Kasumi-1 (cell line): ENCODE results near the gene NFASC.

Experiments used
- DNase-seq, 2 experiments: peaks; one replicate each; lab custom pipeline; 2025; lab: John Stamatoyannopoulos, UW

NFASC gene

DNA sequence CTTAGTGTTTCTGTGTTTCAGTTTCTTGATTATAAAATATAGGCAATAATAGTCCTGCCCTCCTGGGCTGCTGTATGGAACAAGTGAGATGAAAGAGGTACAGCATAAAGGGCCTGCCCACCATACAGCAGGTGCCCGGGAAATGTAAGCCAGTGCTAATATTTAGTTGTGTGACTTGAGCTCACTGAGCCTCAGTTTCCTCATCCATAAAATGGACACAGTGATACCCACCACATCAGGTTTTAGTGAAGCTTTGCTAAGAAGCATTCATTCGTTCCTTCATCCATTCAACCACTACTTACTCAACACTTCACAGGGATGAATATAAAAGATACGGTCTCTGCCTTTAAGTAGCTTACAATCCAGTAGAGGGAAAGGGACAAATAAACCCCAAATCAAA lies 192.2 kb downstream of the NFASC start:
- no peak for DNase-seq

DNA sequence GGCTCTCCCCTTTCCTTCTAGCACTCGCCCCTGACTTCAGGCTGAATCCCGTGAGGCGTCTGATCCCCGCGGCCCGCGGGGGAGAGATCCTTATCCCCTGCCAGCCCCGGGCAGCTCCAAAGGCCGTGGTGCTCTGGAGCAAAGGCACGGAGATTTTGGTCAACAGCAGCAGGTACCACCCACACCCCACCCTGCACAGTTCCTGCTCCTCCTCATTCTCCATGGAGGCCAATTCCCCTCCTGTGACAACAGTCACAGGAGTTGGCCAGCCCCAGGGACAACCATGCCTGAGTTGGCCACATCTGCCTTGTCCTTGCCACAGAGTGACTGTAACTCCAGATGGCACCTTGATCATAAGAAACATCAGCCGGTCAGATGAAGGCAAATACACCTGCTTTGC lies 193.6 kb downstream of the NFASC start:
- DNase-seq, result no peak

DNA sequence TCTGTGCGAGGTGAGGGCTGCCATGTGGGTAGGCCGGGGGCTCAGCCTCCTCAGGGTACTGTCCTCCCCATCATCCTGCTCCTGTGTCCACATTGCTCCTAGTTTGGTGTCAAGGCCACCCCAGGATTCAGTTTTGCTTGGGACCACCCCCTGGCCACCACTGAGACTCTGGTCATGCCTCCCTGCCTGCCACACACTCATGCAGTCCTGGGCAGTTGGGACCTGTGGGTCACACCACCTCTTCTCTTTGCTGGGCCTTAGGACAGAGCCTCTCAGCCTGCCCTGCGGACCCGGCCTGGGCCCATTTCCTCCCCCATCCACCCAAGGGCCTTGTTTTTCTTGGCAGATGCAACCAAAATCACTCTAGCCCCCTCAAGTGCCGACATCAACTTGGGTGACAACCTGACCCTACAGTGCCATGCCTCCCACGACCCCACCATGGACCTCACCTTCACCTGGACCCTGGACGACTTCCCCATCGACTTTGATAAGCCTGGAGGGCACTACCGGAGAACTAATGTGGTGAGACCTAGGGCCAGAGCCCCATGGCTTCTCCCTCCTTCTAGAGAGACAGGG lies 194.2 kb downstream of the NFASC start:
- no peak for DNase-seq

DNA sequence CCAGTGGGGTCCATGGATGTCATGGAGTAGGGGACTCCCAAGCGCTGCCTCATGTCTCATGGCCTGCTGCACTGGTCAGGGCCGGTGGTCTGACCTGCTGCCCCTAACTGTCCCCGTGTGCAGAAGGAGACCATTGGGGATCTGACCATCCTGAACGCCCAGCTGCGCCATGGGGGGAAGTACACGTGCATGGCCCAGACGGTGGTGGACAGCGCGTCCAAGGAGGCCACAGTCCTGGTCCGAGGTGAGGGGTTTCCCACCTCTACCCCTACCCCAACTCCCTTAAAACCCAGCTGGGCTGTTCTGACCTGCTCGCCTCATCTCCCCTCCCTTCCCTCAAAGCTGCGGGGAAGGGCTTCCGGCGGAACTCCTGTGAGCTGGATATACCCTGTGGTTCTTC lies 195.0 kb downstream of the NFASC start:
- DNase-seq, result no peak

DNA sequence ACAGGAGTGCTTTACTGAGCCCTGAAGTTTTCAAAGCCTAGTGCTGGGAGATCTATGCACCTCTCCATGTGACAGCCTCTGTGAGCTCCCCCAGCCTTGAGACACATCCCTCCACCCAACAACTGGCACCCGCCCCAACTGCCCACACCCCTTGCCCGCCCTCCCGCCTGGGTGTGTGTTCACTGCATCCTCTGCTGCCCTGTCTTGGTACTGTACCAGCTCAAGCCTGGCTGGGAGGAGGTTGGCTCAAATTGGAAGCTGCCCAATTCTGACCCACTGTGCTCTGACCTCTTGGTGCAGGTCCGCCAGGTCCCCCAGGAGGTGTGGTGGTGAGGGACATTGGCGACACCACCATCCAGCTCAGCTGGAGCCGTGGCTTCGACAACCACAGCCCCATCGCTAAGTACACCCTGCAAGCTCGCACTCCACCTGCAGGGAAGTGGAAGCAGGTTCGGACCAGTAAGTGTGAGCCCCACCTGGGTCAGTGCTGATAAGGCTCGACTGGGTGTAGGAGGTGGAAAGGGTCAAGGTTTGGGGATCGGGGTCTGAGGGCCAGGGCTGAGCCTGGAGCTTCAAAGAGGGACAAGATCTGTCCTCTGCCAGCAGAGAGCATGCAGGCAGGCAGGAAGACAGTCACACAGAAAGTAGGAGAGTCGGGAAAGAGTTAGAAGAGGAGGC lies 195.6 kb downstream of the NFASC start:
- DNase-seq, result no peak

DNA sequence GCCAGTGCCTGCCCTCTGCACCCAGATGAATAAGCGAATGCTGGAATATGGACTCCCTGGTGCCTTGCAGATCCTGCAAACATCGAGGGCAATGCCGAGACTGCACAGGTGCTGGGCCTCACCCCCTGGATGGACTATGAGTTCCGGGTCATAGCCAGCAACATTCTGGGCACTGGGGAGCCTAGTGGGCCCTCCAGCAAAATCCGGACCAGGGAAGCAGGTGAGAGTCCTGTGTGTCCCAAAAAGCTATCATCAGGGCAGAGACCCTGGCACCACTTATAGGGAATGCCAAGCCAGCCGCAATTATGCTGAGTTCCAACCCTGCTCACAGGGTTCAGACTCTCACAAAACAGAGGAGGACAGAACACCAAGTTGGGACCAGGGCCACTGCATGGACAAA lies 196.4 kb downstream of the NFASC start:
- no peak for DNase-seq

DNA sequence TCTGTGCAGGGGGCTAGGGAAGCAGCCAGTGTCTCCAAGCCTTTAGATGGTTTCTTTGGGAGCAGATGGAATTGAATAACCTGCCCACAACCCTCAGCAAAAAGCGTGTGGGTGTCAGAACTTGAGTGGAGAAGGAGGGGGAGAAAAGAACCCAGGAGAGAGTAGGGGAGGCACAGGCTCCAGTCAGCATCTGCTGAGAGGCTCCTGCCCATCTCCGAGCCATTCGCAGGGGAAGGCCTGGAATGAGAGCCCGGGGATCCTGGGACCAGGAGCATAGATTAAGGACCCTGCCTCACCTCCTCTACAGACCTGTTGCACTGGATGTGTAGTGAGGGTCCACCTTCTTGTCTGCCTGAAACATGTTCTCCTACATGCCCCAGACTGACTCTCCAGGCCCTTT lies 197.3 kb downstream of the NFASC start:
- DNase-seq, result no peak

DNA sequence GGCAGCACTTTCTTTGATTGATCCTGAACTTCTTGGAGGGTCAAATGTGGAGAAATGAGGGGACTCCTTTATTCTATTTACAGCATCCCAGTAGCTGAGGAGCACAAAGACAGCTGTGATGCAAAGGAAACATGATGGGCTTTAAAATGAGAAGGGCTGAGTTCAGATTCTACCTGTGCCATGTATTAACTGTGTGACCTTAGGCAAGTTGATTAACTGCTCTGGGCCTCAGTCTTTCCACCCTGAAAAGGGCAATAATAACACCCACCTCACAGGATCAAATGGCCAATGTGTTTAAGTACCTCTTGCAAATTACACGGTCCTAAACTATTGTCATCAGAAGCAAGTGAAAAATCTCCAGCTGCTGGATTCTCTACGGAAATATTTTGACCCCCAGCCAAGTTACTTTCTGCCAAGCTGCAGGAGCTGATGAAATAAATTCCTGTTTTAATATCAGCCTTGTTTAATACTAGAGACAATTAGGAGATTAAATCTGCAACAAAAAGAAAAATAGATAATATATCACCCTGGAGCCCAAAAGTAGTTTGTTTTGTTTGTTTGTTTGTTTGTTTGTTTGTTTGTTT lies 197.9 kb downstream of the NFASC start:
- no peak for DNase-seq

DNA sequence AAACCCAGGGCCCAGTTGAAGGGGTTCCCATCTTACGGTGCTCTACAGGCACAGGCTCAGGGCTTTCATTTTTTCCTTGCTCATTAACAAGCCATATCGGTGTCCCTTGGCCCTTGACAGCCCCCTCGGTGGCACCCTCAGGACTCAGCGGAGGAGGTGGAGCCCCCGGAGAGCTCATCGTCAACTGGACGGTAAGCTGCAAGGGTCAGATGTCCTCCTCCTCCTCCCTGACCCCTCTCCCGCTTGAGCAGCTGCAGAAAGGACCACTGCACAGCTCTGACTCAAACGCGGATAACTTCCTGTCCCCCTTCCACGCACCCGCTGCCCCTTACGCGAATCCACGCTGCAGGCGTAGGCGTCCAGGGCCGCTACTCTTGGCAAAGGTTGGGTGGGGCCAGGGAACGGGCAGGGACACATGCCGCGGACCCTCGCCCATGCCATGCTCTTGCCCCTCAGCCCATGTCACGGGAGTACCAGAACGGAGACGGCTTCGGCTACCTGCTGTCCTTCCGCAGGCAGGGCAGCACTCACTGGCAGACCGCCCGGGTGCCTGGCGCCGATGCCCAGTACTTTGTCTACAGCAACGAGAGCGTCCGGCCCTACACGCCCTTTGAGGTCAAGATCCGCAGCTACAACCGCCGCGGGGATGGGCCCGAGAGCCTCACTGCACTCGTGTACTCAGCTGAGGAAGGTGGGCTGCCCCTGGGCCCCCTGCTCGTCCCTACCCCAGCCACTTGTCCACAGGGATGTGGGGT lies 198.9 kb downstream of the NFASC start:
- DNase-seq, result no peak

DNA sequence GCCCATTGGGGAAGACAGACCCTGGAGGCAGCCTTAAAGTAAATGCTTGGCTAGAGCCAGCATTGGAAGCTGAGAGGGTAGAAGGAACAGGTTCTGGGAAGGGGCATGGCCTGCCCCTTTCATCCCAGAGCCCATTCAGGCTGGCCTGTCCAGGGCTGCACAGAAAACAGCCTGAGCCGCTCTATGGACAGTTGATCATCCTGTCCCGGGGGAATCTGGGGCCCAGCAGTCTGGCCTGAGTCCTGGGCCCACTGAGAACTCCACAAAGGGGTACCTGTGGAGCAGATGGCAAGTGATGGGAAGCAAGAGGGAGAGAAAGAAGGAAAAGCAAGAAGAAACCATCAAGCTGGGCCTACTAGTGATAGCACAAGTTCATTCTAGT lies 200.4 kb downstream of the NFASC start:
- DNase-seq, result no peak

DNA sequence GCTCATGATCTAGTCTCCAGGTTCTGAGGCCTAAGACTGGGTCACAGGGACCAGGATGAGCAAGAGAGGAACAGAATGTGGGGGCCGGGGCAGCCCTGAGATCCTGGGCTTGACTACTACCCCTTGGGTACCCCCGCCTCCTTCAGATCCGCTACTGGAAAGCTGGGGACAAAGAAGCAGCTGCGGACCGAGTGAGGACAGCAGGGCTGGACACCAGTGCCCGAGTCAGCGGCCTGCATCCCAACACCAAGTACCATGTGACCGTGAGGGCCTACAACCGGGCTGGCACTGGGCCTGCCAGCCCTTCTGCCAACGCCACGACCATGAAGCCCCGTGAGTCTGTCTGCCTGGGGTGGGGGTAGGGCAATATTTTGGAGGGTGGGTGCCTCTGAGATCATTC lies 201.1 kb downstream of the NFASC start:
- DNase-seq, result no peak

DNA sequence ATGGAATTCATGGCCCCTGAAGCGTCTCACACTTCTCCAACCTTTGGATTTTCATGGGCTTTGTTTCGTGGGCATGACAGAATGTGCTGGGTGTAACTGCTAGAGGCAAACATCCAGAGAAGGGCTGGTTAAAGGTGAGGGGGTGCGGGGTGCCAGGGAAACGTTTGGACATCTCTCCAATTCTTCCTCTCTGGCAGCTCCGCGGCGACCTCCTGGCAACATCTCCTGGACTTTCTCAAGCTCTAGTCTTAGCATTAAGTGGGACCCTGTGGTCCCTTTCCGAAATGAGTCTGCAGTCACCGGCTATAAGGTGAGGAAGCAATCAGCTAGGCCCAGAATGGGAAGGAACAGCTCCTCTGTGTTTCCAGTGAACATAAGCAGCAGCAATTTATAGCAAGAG lies 201.6 kb downstream of the NFASC start:
- no peak for DNase-seq
